HEK293 (cell line): ENCODE data around the gene PHRF1.

Experiments
- CTCF ChIA-PET: fragments of 350-600 bp; formaldehyde crosslinking; extraction: SDS; loops from one replicate; lab custom pipeline; 2021; ENCODE audit warnings: antibody characterized with exemption; lab: Yijun Ruan, JAX
- POLR2A ChIA-PET: fragments of 300-600 bp; formaldehyde crosslinking; extraction: SDS; loops from one replicate; lab custom pipeline; 2020; ENCODE audit warnings: antibody characterized with exemption, inconsistent platforms; lab: Yijun Ruan, JAX
- H3K27ac ChIP-seq: fragments of 200-500 bp; sonication (Bioruptor generic); 2 replicates; pipeline ENCODE4 v1.5.1; 2014; ENCODE audit warnings: low read depth, low read length, control low read depth, inconsistent platforms; ENCODE audit errors: extremely low read depth
- H3K36me3 ChIP-seq, 2 experiments: fragments of 200-500 bp in 1 of 2; sonication (Bioruptor generic) in 1 of 2; 1 replicate in 1 of 2; 2 replicates in 1 of 2; pipeline ENCODE4 v1.5.1; 2014 to 2017; ENCODE audit warnings: inconsistent platforms in 2 of 2, low read length in 2 of 2; ENCODE audit not compliant: control insufficient read depth in 2 of 2, insufficient read depth in 1 of 2
- H3K4me1 ChIP-seq: fragments of 200-500 bp; sonication (Bioruptor generic); 2 replicates; pipeline ENCODE4 v1.5.1; 2014; ENCODE audit warnings: mild to moderate bottlenecking, low read length, inconsistent platforms; ENCODE audit not compliant: control insufficient read depth, insufficient read depth
- H3K4me3 ChIP-seq: 2 replicates; pipeline ENCODE4 v1.5.1; 2011; ENCODE audit warnings: low read depth, mild to moderate bottlenecking, control low read depth, low read length, moderate library complexity
- H3K9me3 ChIP-seq: fragments of 200-500 bp; sonication (Bioruptor generic); 2 replicates; pipeline ENCODE4 v1.5.1; 2014; ENCODE audit warnings: low read depth, low read length, inconsistent platforms; ENCODE audit not compliant: control insufficient read depth, insufficient read depth
- BCL11A ChIP-seq: fragments of 450-650 bp; formaldehyde crosslinking; IDR thresholded peaks from 2 replicates; pipeline ENCODE4 v1.5.1; 2016; ENCODE audit warnings: low read depth, missing biosample characterization, missing genetic modification characterization
- RBAK ChIP-seq: fragments of 450-650 bp; formaldehyde crosslinking; IDR thresholded peaks from 2 replicates; pipeline ENCODE4 v1.5.1; 2016; ENCODE audit warnings: missing biosample characterization, missing genetic modification characterization
- SALL2 ChIP-seq: fragments of 450-650 bp; formaldehyde crosslinking; IDR thresholded peaks from 2 replicates; pipeline ENCODE4 v1.5.0; 2017; ENCODE audit warnings: missing biosample characterization, mild to moderate bottlenecking, missing genetic modification characterization, borderline replicate concordance
- ZNF112 ChIP-seq: fragments of 450-650 bp; formaldehyde crosslinking; IDR thresholded peaks from 2 replicates; pipeline ENCODE4 v1.5.0; 2017; ENCODE audit warnings: missing biosample characterization, missing genetic modification characterization
- ZNF16 ChIP-seq: fragments of 450-650 bp; formaldehyde crosslinking; IDR thresholded peaks from 2 replicates; pipeline ENCODE4 v1.5.1; 2016; ENCODE audit warnings: low read depth, missing biosample characterization, missing genetic modification characterization
- ZNF175 ChIP-seq: fragments of 450-650 bp; formaldehyde crosslinking; IDR thresholded peaks from 2 replicates; pipeline ENCODE4 v1.5.1; 2016; ENCODE audit warnings: missing biosample characterization, missing genetic modification characterization
- ZNF426 ChIP-seq: fragments of 450-650 bp; formaldehyde crosslinking; IDR thresholded peaks from 2 replicates; pipeline ENCODE4 v1.5.1; 2017; ENCODE audit warnings: missing biosample characterization, missing genetic modification characterization, mild to moderate bottlenecking, inconsistent platforms, moderate library complexity
- ZNF501 ChIP-seq: fragments of 450-650 bp; formaldehyde crosslinking; IDR thresholded peaks from 2 replicates; pipeline ENCODE4 v1.5.1; 2016; ENCODE audit warnings: missing biosample characterization, missing genetic modification characterization
- ZNF514 ChIP-seq: fragments of 450-650 bp; formaldehyde crosslinking; IDR thresholded peaks from 2 replicates; pipeline ENCODE4 v1.5.1; 2016; ENCODE audit warnings: missing biosample characterization, missing genetic modification characterization
- ZNF626 ChIP-seq: fragments of 450-650 bp; sonication (Bioruptor Pico); formaldehyde crosslinking; IDR thresholded peaks from 2 replicates; pipeline ENCODE4 v1.5.1; 2018; ENCODE audit warnings: missing biosample characterization, missing genetic modification characterization, inconsistent platforms
- ZNF664 ChIP-seq: fragments of 450-650 bp; formaldehyde crosslinking; IDR thresholded peaks from 2 replicates; pipeline ENCODE4 v1.5.1; 2016; ENCODE audit warnings: missing biosample characterization, missing genetic modification characterization
- ZNF747 ChIP-seq: fragments of 450-650 bp; formaldehyde crosslinking; IDR thresholded peaks from 2 replicates; pipeline ENCODE4 v1.5.1; 2016; ENCODE audit warnings: missing biosample characterization, missing genetic modification characterization
- ZNF843 ChIP-seq: fragments of 450-650 bp; formaldehyde crosslinking; IDR thresholded peaks from 2 replicates; pipeline ENCODE4 v1.5.1; 2016; ENCODE audit warnings: missing biosample characterization, missing genetic modification characterization
- ZSCAN16 ChIP-seq: fragments of 450-650 bp; formaldehyde crosslinking; IDR thresholded peaks from 2 replicates; pipeline ENCODE4 v1.5.1; 2016; ENCODE audit warnings: missing biosample characterization, missing genetic modification characterization
- TF ChIP-seq, protein P1 (sequence below): fragments of 450-650 bp; formaldehyde crosslinking; IDR thresholded peaks from 2 replicates; pipeline ENCODE4 v1.5.1; 2016; ENCODE audit warnings: missing biosample characterization, missing genetic modification characterization
- TF ChIP-seq, protein P2 (sequence below): fragments of 450-650 bp; formaldehyde crosslinking; optimal IDR thresholded peaks from 2 replicates; pipeline ENCODE3; 2016; ENCODE audit warnings: missing biosample characterization, mild to moderate bottlenecking, missing genetic modification characterization
- TF ChIP-seq, protein P3 (sequence below): fragments of 450-650 bp; formaldehyde crosslinking; IDR thresholded peaks from 2 replicates; pipeline ENCODE4 v1.5.1; 2016; ENCODE audit warnings: missing biosample characterization, missing genetic modification characterization
- TF ChIP-seq, protein P4 (sequence below): fragments of 450-650 bp; formaldehyde crosslinking; IDR thresholded peaks from 2 replicates; pipeline ENCODE4 v1.5.0; 2017; ENCODE audit warnings: missing biosample characterization, missing genetic modification characterization, borderline replicate concordance

PHRF1 gene

DNA sequence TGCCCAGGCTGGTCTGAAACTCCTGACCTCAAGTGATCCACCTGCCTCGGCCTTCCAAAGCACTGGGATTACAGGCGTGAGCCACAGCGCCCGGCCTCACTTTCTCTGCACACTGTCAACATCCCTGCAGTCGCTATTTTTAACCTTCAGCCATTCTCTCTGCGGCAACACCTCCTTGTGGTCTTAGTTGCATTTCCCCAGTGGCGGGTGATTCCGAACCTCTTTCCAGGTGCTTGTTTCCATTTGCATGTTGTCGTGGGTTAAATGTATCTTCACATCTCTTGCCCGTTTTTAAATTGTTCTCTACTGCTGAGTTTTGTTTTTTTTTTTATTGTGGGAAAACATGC lies 52.9 kb downstream of the PHRF1 start:
- Histone ChIP-seq H3K36me3 (no peaks in the 10 kb centered on the region; a peak in 1 of 3 replicates), H3K4me3 (no peak overlapping the region), H3K9me3 (no peaks in the 10 kb centered on the region), H3K4me1 (no peaks in the 10 kb centered on the region), H3K27ac (no peak overlapping the region)
- no peak for TF ChIP-seq ZNF843 (tag by site-specific recombination)
- TF ChIP-seq, protein P1, sequence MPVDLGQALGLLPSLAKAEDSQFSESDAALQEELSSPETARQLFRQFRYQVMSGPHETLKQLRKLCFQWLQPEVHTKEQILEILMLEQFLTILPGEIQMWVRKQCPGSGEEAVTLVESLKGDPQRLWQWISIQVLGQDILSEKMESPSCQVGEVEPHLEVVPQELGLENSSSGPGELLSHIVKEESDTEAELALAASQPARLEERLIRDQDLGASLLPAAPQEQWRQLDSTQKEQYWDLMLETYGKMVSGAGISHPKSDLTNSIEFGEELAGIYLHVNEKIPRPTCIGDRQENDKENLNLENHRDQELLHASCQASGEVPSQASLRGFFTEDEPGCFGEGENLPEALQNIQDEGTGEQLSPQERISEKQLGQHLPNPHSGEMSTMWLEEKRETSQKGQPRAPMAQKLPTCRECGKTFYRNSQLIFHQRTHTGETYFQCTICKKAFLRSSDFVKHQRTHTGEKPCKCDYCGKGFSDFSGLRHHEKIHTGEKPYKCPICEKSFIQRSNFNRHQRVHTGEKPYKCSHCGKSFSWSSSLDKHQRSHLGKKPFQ (tag by site-specific recombination) = no peak
- no peak for TF ChIP-seq ZNF16 (tag by site-specific recombination)
- no peak for TF ChIP-seq ZNF112 (tag by site-specific recombination)
- TF ChIP-seq ZNF175 (tag by site-specific recombination) = no peak
- TF ChIP-seq ZNF747 (tag by site-specific recombination) = no peak
- TF ChIP-seq ZNF664 (tag by site-specific recombination) = no peak
- TF ChIP-seq, protein P2, sequence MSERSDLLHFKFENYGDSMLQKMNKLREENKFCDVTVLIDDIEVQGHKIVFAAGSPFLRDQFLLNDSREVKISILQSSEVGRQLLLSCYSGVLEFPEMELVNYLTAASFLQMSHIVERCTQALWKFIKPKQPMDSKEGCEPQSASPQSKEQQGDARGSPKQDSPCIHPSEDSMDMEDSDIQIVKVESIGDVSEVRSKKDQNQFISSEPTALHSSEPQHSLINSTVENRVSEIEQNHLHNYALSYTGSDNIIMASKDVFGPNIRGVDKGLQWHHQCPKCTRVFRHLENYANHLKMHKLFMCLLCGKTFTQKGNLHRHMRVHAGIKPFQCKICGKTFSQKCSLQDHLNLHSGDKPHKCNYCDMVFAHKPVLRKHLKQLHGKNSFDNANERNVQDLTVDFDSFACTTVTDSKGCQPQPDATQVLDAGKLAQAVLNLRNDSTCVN = no peak
- TF ChIP-seq, protein P3, sequence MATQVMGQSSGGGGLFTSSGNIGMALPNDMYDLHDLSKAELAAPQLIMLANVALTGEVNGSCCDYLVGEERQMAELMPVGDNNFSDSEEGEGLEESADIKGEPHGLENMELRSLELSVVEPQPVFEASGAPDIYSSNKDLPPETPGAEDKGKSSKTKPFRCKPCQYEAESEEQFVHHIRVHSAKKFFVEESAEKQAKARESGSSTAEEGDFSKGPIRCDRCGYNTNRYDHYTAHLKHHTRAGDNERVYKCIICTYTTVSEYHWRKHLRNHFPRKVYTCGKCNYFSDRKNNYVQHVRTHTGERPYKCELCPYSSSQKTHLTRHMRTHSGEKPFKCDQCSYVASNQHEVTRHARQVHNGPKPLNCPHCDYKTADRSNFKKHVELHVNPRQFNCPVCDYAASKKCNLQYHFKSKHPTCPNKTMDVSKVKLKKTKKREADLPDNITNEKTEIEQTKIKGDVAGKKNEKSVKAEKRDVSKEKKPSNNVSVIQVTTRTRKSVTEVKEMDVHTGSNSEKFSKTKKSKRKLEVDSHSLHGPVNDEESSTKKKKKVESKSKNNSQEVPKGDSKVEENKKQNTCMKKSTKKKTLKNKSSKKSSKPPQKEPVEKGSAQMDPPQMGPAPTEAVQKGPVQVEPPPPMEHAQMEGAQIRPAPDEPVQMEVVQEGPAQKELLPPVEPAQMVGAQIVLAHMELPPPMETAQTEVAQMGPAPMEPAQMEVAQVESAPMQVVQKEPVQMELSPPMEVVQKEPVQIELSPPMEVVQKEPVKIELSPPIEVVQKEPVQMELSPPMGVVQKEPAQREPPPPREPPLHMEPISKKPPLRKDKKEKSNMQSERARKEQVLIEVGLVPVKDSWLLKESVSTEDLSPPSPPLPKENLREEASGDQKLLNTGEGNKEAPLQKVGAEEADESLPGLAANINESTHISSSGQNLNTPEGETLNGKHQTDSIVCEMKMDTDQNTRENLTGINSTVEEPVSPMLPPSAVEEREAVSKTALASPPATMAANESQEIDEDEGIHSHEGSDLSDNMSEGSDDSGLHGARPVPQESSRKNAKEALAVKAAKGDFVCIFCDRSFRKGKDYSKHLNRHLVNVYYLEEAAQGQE (tag by site-specific recombination) = no peak
- TF ChIP-seq, protein P4, sequence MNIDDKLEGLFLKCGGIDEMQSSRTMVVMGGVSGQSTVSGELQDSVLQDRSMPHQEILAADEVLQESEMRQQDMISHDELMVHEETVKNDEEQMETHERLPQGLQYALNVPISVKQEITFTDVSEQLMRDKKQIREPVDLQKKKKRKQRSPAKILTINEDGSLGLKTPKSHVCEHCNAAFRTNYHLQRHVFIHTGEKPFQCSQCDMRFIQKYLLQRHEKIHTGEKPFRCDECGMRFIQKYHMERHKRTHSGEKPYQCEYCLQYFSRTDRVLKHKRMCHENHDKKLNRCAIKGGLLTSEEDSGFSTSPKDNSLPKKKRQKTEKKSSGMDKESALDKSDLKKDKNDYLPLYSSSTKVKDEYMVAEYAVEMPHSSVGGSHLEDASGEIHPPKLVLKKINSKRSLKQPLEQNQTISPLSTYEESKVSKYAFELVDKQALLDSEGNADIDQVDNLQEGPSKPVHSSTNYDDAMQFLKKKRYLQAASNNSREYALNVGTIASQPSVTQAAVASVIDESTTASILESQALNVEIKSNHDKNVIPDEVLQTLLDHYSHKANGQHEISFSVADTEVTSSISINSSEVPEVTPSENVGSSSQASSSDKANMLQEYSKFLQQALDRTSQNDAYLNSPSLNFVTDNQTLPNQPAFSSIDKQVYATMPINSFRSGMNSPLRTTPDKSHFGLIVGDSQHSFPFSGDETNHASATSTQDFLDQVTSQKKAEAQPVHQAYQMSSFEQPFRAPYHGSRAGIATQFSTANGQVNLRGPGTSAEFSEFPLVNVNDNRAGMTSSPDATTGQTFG (tag by site-specific recombination) = no peak
- no peak for TF ChIP-seq ZSCAN16
- no peak for TF ChIP-seq SALL2
- TF ChIP-seq ZNF626 (tag by site-specific recombination) = no peak
- TF ChIP-seq ZNF514 (tag by site-specific recombination) = no peak
- no peak for TF ChIP-seq BCL11A (tag by site-specific recombination)
- no peak for TF ChIP-seq ZNF426
- ChIA-PET POLR2A (no interaction called here), CTCF (no interaction called here)

DNA sequence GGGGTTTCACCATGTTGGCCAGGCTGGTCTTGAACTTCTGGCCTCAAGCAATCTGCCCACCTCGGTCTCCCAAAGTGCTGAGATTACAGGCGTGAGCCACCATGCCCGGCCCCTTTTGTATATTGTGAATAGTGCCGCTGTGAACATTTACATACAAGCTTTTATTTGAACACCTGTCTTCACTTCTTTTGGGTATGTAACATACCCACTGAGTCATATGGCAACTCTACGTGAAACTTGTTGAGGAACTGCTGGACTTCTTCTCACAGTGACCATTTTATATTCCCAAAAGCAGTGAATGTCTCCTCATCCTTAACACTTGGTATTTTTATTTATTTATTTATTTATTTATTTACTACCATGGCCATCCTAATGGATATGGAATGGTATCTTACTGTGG lies 54.6 kb downstream of the PHRF1 start:
- Histone ChIP-seq H3K36me3 (no peaks in the 10 kb centered on the region; a peak in 1 of 3 replicates), H3K4me1 (no peaks in the 10 kb centered on the region), H3K4me3 (no peak overlapping the region), H3K9me3 (no peaks in the 10 kb centered on the region), H3K27ac (no peak overlapping the region)
- TF ChIP-seq RBAK (no peak), ZNF501 (tag by site-specific recombination) (no peak)
- TF ChIP-seq, protein P4 (tag by site-specific recombination) = no peak
- CTCF ChIA-PET = interaction anchor here (0.7 kb wide), 1 partner anchor 78 kb away, joined by 3 read pairs; no protein-coding TSS in a partner anchor
- POLR2A ChIA-PET = no interaction called here
